Measurements from ENCODE around the gene SMIM10L2A. TPM values are rescaled to one million over a fixed set of nuclear protein-coding genes. Genes with fewer than 3 reads are reported as not detected.
"Not testable (repeated sequence)": the region's sequence is repeated elsewhere in the genome, so short reads cannot be mapped to it uniquely, and the experiment has no call there.

SMIM10L2A gene
- total and polyA plus RNA-seq, 2 donors = 0.85 to 1.4 TPM

DNA sequence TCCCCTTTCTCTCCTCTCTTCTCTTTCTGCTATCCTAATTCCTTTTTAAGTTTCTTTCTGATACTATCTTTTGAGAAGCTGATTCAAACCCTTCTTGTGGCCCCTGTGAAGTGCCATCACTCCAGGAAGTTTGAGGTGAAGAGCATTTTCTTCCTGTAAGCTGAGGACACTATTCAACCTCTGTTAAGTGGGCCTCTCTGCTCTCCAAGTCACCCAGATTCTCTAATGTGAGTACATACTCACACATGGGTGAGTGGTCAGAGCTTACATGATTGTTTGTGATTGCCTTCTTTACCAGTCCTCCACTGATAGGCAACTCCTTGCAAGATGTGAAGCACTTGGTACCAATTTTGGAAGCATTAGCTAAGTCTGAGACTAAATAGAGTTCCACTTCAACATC, 18.4 kb upstream of the SMIM10L2A start:
- H3K4me1 ChIP-seq (ENCODE audit: insufficient read depth) = no peaks in the 10 kb centered on the region
- no peak for DNase-seq (ENCODE audit: extremely low spot score)
- H3K27ac ChIP-seq (ENCODE audit: low read depth) = no peak overlapping the region
- H3K36me3 ChIP-seq (ENCODE audit: insufficient read depth) = no peaks in the 10 kb centered on the region
- H3K4me3 ChIP-seq (ENCODE audit: low read depth, low read length) = no peak overlapping the region

DNA sequence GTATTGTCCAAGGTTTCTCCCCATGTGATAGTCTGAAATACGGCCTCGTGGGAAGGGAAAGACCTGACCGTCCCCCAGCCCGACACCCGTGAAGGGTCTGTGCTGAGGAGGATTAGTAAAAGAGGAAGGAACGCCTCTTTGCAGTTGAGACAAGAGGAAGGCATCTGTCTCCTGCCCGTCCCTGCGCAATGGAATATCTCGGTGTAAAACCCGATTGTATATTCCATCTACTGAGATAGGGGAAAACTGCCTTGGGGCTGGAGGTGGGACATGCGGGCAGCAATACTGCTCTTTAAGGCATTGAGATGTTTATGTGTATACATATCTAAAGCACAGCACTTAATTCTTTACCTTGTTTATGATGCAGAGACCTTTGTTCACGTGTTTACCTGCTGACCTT, 15.3 kb upstream of the SMIM10L2A start:
- H3K27ac ChIP-seq (ENCODE audit: low read depth); H3K4me3 ChIP-seq (ENCODE audit: low read depth, low read length); DNase-seq (ENCODE audit: extremely low spot score); H3K4me1 ChIP-seq (ENCODE audit: insufficient read depth); H3K36me3 ChIP-seq (ENCODE audit: insufficient read depth): not testable (repeated sequence)
- WGBS = 15% methylated on average over 10 of the region's 12 CpGs

DNA sequence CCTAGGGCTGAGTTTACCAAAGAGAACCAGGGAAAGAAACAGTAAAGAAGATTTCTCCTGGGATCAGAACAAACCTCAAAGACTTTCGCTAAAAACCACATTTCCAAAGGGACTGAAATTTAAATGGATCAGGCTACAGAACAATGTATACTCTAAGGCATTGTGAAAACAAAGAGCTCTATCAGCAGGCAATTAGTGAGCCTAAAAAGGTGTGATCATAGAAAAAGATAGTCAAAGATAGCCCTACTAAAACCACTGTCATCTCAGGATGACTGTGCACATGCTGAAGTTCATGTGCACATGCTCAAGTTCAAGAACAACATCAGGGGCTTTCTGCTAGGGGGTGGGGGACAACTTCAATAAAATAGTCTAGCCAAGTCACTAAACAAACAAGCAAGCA, 12.9 kb upstream of the SMIM10L2A start:
- Histone ChIP-seq H3K36me3 (ENCODE audit: insufficient read depth) (no peaks in the 10 kb centered on the region), H3K27ac (ENCODE audit: low read depth) (no peak overlapping the region), H3K4me3 (ENCODE audit: low read depth, low read length) (no peak overlapping the region), H3K4me1 (ENCODE audit: insufficient read depth) (no peaks in the 10 kb centered on the region)
- no peak for DNase-seq (ENCODE audit: extremely low spot score)
- 80% methylated on average over 1 of the region's 1 CpG for WGBS

DNA sequence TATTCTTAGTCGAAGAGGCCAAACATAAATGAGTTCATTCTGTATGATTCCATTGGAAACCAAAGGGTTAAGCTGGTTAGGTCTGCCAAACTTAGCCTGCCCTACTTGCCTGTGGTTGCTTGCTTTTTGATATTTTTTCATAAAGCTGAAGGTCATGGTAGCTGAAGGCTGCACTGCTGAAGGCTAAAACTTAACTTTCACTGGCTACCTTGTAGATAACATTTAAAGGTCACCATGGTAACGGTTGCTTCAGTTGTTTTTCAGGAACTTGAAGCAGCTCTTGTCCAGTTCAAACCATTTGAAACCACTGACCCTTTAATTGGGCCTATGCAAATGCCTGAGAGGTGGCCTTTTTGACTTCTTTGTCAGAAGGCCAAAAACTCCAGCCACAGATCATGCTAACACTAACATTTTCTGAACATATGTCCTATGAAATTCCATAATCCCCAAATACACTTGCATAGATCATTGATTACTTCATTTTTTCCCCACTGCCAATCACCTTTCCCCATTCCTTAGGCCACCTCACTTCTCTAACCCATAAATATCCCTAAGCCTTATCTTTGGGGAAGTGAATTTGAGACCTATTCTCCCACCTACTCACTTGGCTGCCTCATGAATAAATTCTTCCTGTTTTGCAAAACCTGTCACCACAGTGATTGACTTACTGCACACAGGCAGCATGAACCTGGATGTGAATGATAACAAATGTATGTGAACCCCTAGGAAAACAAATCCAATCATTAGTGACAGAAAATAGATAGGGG, 10.7 kb upstream of the SMIM10L2A start:
- 78% methylated on average over 2 of the region's 2 CpGs for WGBS
- H3K36me3 ChIP-seq (ENCODE audit: insufficient read depth) = no peaks in the 10 kb centered on the region
- no peak overlapping the region for H3K27ac ChIP-seq (ENCODE audit: low read depth)
- H3K4me3 ChIP-seq (ENCODE audit: low read depth, low read length) = no peak overlapping the region
- H3K4me1 ChIP-seq (ENCODE audit: insufficient read depth) = no peaks in the 10 kb centered on the region
- no peak for DNase-seq (ENCODE audit: extremely low spot score)

DNA sequence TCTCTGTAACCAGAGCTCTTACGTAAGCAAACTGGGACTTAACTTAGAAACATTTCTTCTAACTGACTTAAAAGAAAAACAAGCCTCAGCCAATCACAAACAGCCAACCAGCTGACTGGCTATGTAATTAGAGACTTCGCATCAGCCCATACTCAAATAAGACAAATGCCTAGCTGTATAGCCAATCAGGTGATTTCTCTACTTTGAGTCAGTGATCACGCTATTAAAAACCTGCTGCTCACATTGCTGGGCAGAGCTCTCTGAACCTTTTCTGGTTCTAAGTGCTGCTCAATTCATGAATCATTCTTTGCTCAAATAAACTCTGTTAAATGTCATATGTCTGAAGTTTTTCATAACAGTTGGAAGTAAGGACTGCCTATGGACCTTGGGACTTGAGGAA, 9.9 kb upstream of the SMIM10L2A start:
- H3K4me1 ChIP-seq (ENCODE audit: insufficient read depth) = no peaks in the 10 kb centered on the region
- no peak overlapping the region for H3K27ac ChIP-seq (ENCODE audit: low read depth)
- no peak for DNase-seq (ENCODE audit: extremely low spot score)
- WGBS = 80% methylated on average over 3 of the region's 3 CpGs
- no peak overlapping the region for H3K4me3 ChIP-seq (ENCODE audit: low read depth, low read length)
- no peaks in the 10 kb centered on the region for H3K36me3 ChIP-seq (ENCODE audit: insufficient read depth)

DNA sequence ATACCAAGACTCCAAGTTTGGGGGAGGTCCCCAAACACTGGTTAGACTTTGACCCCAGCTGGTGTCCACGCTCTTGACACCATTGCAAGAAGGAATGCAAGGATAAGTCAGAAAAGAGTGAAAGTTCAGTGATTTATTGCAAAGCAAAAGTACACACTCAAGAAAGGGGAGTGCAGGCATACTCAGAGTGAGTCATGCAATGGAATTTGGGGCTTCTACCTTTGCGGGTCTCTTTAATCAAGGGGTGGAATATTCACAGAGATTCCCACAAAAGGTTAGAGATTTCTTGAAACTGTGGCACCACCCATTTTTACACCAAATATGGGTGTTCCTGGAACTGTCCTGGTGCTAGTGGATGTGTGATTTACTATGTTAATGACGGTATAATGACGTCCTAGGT, 5.2 kb upstream of the SMIM10L2A start:
- DNase-seq (ENCODE audit: extremely low spot score) = no peak
- no peak overlapping the region for H3K4me3 ChIP-seq (ENCODE audit: low read depth, low read length)
- WGBS = 74% methylated on average over 4 of the region's 4 CpGs
- H3K36me3 ChIP-seq (ENCODE audit: insufficient read depth) = no peaks in the 10 kb centered on the region
- H3K27ac ChIP-seq (ENCODE audit: low read depth) = no peak overlapping the region
- H3K4me1 ChIP-seq (ENCODE audit: insufficient read depth) = no peaks in the 10 kb centered on the region

DNA sequence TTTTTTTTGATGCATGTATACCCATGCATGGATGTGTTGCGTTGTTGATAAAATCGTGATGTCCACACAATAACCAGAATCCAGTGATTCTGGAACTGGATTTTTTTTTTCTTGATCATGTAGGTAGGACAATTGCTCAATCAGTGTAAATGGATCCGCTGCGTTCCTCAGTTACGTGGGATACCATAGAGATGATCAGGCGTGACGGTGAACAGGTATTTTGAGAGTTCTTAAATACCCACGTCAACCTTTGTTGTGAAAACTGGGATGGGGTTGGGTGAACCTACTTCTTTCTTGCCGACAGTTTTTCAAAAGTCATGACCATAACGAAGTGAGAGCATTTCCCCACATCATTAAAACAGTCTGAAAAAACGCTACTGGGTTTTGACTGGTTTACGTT, 913 bp upstream of the SMIM10L2A start:
- Histone ChIP-seq H3K4me1 (ENCODE audit: insufficient read depth) (peaks cover 1% of the 10 kb centered on the region), H3K36me3 (ENCODE audit: insufficient read depth) (no peaks in the 10 kb centered on the region), H3K4me3 (ENCODE audit: low read depth, low read length) (no peak overlapping the region), H3K27ac (ENCODE audit: low read depth) (no peak overlapping the region)
- 91% methylated on average over 12 of the region's 12 CpGs for WGBS
- no peak for DNase-seq (ENCODE audit: extremely low spot score)

DNA sequence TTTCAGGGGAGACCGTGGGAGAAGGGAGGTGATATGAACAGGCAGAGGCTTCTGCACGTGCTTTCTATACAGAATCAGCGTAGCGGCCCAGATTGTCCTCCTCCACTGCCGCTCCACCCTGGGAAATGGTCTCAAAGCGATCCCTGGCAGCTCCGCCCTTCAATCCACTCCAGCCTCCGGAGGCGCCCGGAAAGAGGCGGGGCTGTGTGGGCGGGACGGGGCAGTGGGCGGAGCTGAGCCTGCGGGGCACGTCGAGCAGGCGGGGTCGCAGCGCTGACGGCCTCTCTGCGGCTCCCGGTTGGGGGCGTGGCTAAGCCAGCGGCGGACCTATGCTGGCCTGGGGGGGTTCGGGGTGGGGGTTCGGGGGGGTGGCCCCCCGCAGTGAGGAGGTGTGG, 210 bp upstream of the SMIM10L2A start:
- under 1% methylated on average over 29 of the region's 29 CpGs for WGBS
- no peaks in the 10 kb centered on the region for H3K36me3 ChIP-seq (ENCODE audit: insufficient read depth)
- peaks cover 1% of the 10 kb centered on the region for H3K4me1 ChIP-seq (ENCODE audit: insufficient read depth)
- peak; percentile 18 for DNase-seq (ENCODE audit: extremely low spot score)
- no peak overlapping the region for H3K27ac ChIP-seq (ENCODE audit: low read depth)
- peak overlapping the region; percentile 47 for H3K4me3 ChIP-seq (ENCODE audit: low read depth, low read length)

DNA sequence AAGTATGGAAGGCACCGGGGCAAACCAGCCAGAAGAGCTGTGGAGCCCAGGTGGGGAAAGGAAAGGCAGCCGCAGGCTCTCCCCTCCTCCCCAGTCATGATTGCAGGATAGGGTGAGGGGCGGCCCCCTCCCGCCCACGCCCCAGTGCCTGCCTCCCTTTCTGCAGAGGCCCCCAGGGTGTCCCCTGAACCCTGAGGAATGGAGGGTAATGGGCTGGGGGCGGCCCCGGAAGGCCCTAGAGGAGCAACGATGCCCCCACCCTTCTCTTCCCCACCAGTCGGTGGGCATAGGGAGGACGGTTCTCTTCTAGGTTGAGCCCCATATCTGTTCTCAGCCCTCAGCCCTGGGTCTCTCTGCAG, 1.0 kb downstream of the SMIM10L2A start:
- not testable (repeated sequence) for H3K4me3 ChIP-seq (ENCODE audit: low read depth, low read length); H3K36me3 ChIP-seq (ENCODE audit: insufficient read depth); DNase-seq (ENCODE audit: extremely low spot score); H3K27ac ChIP-seq (ENCODE audit: low read depth); H3K4me1 ChIP-seq (ENCODE audit: insufficient read depth)
- WGBS = 56% methylated on average over 9 of the region's 10 CpGs

DNA sequence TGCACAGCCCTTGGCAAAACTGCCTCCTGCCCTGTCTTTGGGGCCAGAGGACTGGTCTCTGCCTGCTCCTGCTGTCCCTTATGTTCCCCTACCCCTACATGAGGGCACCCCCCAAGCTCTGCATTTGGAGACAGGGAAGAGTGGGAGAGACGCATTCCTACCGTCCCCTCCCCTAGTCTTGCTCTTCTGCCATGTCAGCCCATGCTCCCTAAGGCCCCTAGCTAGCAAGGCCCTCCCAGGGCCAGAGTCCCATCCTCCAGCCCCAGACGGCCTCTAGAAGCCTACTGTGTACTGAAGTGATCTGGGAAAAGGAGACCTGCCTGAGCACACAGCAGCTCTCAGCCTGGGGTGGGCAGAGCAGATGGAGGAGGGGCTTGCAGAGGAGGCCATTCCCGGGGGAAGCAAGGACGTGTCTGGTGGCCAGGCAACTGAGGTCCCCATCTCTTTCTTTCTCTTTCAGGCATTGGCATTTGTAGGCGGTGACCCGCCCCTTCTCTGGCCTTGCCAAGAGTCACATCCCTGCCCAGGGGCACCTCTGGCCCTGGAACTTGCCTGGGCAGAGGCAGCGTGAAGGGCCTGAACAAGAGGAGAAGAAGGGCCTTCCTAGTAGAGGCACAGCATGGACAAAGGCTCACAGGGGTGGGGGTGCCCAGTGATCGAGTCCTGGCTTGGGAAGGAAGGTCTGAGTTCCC, 1.6 kb downstream of the SMIM10L2A start:
- H3K36me3 ChIP-seq (ENCODE audit: insufficient read depth); H3K4me1 ChIP-seq (ENCODE audit: insufficient read depth); H3K4me3 ChIP-seq (ENCODE audit: low read depth, low read length); H3K27ac ChIP-seq (ENCODE audit: low read depth); DNase-seq (ENCODE audit: extremely low spot score): not testable (repeated sequence)
- WGBS = 86% methylated on average over 9 of the region's 9 CpGs

DNA sequence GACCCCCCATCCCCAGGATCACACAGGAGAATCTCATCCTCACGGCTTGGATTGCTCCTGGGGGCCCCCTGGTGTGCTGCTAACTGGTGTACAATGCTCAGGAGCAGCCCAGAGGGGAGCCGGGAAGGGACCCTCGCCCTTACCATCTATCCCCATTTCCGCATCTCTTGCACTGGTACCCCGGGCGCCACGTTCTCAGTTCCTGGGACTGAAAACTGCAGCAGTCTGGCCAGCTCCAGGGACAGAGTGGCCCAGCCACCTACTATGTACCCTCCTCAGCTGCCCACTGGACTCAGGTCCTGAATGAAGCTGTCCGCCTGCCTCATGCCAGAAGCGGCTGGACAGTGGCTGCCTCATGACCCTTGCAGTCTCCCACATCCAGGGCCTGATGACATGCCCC, 2.7 kb downstream of the SMIM10L2A start:
- Histone ChIP-seq H3K4me3 (ENCODE audit: low read depth, low read length) (no peak overlapping the region), H3K27ac (ENCODE audit: low read depth) (no peak overlapping the region), H3K36me3 (ENCODE audit: insufficient read depth) (no peaks in the 10 kb centered on the region), H3K4me1 (ENCODE audit: insufficient read depth) (peaks cover 1% of the 10 kb centered on the region)
- 93% methylated on average over 9 of the region's 9 CpGs for WGBS
- DNase-seq (ENCODE audit: extremely low spot score) = no peak

DNA sequence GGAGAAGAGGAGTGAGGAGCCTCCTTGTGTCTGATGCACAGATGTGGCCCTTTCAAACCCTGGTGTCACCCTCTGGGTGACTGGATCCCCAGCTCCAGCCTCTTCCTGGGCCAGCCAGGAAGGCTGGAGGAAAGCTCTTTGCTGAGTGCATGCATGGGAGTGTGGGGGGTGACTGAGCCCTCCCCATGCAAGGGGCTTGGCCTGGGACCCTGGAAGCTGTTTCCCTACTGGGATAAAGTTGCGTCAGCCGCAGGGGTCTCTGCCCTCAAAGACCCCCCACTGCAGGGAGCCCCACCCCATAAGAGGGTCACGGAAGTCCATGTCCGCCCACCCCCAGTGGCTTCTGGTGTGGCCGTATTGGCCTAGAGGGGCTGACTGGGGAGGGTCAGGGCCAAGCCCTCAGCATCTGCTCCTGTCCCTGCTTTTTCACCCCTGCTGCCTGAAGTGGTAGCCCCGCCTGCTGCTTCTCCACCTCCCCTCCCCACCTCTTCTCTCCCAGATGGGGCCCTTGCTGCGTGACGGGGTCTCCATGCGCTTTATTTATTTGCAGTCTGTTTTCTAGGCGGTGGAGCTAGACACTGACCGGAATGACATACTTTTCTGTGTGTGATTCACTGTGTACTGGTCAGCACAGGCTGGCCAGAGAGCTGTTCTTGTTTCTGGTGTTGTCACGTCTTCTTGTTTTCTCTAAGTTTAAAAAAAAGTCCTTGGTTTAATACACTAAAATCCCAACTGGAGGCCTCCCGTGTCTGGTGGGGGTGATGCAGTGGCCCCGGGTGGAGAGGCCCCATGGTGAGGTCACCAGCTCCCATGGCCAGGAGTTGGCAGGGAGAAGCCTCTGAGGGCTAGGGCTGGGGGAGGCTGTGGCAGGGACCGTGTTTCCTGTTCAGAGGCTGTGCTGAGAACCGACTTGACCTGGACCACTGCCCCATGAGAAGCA, 3.6 kb downstream of the SMIM10L2A start:
- Histone ChIP-seq H3K36me3 (ENCODE audit: insufficient read depth) (no peaks in the 10 kb centered on the region), H3K4me3 (ENCODE audit: low read depth, low read length) (no peak overlapping the region), H3K27ac (ENCODE audit: low read depth) (no peak overlapping the region), H3K4me1 (ENCODE audit: insufficient read depth) (peaks cover 1% of the 10 kb centered on the region)
- 49% methylated on average over 16 of the region's 16 CpGs for WGBS
- DNase-seq (ENCODE audit: extremely low spot score) = no peak

DNA sequence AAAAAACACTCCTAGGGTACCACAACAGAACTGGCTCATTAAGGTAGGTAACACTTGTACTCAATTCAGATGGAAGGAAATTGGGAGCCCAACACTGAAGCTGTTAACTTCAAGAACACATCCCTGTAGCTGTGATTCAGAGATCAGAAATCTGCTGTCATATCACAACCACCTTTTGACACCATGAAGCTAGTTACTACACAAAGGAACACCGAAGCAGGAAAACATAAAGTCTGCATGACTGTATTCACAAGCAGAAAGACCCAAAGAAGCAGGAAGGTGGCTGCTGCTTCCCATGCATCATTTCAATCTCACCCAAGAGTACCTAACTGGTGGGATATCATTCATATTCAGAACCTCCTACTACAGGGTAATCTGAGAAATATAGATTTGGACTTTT, 7.7 kb downstream of the SMIM10L2A start:
- no peak overlapping the region for H3K4me3 ChIP-seq (ENCODE audit: low read depth, low read length)
- no peak overlapping the region for H3K27ac ChIP-seq (ENCODE audit: low read depth)
- 79% methylated on average over 1 of the region's 1 CpG for WGBS
- H3K36me3 ChIP-seq (ENCODE audit: insufficient read depth) = no peaks in the 10 kb centered on the region
- H3K4me1 ChIP-seq (ENCODE audit: insufficient read depth) = peaks cover 1% of the 10 kb centered on the region
- no peak for DNase-seq (ENCODE audit: extremely low spot score)

DNA sequence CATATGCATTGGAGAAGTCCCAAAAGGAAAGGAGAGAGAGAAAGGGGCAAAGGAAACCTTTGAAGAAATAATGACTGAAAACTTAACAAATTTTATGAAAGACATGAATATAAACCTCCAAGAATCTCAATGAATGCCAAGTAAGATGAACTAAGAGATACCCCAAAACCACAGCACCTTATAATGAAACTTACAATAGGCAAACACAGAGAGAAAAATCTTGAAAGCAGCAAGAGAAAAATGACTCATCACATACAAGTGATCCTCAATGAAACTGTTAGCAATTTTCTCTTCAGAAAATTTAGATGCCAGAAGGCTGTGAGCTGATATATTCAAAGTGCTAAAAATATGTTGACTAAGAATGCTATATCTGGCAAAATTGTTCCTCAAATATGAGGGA, 10.1 kb downstream of the SMIM10L2A start:
- Histone ChIP-seq H3K4me1 (ENCODE audit: insufficient read depth) (no peaks in the 10 kb centered on the region), H3K27ac (ENCODE audit: low read depth) (no peak overlapping the region), H3K4me3 (ENCODE audit: low read depth, low read length) (no peak overlapping the region), H3K36me3 (ENCODE audit: insufficient read depth) (no peaks in the 10 kb centered on the region)
- DNase-seq (ENCODE audit: extremely low spot score) = no peak

Data from urinary bladder (tissue), 4 donors.